ENCODE measurements around the gene COX4I1.

The COX4I1 gene

DNA sequence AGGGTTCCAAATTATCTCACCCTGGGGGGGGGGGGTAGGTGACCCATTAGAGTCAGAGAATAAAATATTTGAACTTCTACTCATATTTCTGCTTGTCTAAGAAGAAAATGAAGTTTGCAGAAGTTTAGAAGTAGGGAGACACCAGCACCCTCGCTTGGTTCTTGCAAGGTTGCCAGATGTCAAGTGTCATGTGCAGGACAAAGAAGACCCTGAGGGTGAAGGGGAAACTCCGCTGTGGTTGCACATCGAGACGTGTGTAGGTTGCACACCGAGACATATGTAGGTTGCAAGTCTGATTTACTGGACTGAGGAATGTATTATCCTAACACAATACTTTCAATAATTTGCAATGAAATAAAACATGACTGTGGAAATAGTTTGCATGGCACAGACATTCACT is 57.1 kb downstream of the COX4I1 start:
- DNase-seq (ENCODE audit: extremely low read depth, insufficient read length), result no peak
- no peaks in the 10 kb centered on the region for H3K27me3 ChIP-seq (replicated peaks; ENCODE audit: control insufficient read depth, insufficient read depth, low read length)
- H3K4me3 ChIP-seq (replicated peaks; ENCODE audit: low read depth, low read length), result no peak overlapping the region
- TF ChIP-seq, protein P1, sequence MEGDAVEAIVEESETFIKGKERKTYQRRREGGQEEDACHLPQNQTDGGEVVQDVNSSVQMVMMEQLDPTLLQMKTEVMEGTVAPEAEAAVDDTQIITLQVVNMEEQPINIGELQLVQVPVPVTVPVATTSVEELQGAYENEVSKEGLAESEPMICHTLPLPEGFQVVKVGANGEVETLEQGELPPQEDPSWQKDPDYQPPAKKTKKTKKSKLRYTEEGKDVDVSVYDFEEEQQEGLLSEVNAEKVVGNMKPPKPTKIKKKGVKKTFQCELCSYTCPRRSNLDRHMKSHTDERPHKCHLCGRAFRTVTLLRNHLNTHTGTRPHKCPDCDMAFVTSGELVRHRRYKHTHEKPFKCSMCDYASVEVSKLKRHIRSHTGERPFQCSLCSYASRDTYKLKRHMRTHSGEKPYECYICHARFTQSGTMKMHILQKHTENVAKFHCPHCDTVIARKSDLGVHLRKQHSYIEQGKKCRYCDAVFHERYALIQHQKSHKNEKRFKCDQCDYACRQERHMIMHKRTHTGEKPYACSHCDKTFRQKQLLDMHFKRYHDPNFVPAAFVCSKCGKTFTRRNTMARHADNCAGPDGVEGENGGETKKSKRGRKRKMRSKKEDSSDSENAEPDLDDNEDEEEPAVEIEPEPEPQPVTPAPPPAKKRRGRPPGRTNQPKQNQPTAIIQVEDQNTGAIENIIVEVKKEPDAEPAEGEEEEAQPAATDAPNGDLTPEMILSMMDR (IDR thresholded peaks at IDR 0.05; ENCODE audit: insufficient read depth, low read length, poor library complexity, severe bottlenecking), result no peak
- H3K36me3 ChIP-seq (ENCODE audit: control insufficient read depth, insufficient read depth, low read length), result no peaks in the 10 kb centered on the region
